ENCODE results near the gene CLEC16A.
A peak's percentile ranks its signal among the peaks of the same experiment; 100 is the strongest.
"Not testable (repeated sequence)": the region's sequence is repeated elsewhere in the genome, so short reads cannot be mapped to it uniquely, and the experiment has no call there.

Gene CLEC16A

GRCh38 chr16:10940501-10941079 lies 3.8 kb upstream of the CLEC16A start:
- no peak for DNase-seq

GRCh38 chr16:10941127-10941933 lies 3.0 kb upstream of the CLEC16A start:
- DNase-seq: no peak

DNA sequence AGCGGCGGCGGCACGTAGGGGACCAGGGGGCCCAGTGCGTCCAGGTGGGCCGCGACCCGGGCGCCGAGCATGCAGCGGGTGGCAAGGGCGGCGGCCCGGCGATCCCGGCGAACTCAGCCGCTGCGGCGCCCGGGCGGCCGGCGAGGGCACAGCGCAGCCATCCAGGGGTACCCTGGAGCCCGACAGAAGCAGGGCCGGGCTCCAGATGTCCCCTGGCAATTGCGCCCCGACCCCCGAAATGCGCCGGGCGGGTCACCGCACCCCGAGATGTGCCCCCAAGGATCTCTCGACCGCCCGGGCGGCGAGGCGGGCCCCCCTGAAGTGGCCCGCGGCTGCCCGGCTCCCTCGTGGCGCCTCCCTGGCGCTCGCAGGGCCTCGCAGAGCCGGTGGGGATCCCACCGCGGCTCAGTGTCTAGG lies 2.4 kb upstream of the CLEC16A start:
- DNase-seq: not testable (repeated sequence)

GRCh38 chr16:10942352-10943063 lies 1.9 kb upstream of the CLEC16A start, which contains the start of gene DEXI:
DEXI (minus strand) TSS chr16:10942468; CDS start chr16:10942005, 463 bp downstream.
- DNase-seq: peak; percentile 95

DNA sequence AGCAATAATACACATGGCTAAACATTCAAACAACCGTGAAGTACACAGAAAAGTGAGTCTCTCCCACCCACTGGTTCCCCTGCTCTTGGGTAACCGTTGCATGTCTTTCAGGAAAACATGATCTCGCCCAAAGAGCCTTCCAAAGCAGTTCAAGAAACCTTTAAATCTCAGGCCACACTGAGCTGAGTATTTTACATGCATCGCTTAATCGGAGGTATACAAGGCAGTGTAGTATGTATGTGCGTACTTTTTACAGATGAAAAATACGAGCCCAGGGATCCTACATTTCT lies 1.4 kb upstream of the CLEC16A start:
- no peak for DNase-seq

DNA sequence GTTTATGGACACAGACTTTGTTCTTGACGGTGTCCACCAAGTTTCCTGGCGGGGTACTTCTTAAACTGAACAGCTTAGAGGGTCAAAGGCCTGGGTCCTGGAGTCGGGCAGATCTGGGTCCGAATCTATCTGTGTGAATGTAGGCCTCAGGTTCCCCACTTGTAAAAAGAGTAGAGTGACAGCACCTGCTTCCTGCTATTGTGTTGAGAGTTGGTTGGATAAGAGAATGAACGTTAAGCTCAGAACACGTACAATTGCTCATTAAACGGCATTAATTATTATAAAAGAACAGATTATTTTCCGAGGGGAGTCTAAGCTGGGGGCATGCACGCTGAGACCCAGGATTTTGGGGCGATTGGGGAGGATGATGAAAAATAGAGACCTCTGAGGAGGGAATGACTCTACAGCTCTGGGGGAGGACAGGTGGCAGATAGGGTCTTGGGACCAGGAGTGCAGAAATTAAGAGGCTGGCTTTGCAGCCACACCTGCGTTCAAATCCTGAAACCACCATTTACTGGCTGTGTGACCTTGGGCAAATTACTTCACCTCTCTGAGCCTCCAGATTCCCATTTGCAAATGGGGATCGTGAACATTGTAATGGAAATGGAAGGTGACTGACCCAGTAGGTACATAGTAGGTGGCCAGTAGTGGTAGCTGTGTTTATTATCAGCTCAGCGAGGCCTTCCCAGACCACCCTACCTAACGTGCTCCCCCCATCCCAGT lies 862 bp downstream of the CLEC16A start:
- DNase-seq: no peak

GRCh38 chr16:10946308-10946707 lies 1.9 kb downstream of the CLEC16A start:
- DNase-seq: no peak

DNA sequence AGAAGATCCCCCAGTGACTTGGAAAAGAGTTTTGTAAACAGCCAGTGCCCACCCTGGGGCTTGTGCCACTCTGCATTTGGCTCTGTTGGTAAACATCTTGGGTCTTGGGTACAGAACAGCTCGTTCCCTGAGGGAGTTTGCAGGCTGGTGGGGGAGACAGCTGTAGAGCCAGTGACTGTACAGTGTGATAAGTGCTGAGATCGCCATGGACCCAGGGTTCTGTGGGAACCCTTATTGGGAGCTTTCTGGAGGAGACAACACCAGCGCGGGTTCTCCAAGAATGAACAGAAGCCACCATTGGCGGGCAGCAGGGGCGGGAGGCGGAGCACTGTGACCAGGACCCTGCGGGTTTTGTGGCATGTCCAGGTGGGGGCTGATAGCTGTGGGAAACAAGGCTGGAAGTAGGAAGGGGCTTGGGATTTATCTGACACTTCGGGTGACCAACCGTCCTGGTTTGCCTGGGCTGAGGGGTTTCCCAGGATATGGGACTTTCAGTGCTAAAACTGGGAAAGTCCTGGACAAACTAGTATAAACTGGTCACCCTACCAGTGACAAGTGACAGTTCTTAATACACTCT lies 2.9 kb downstream of the CLEC16A start:
- DNase-seq: no peak

- no peak for DNase-seq
Measured at GRCh38 chr16:10949424-10949970, 5.1 kb downstream of the CLEC16A start.

- no peak for DNase-seq
Measured at GRCh38 chr16:10950393-10950792, 6.0 kb downstream of the CLEC16A start.

DNA sequence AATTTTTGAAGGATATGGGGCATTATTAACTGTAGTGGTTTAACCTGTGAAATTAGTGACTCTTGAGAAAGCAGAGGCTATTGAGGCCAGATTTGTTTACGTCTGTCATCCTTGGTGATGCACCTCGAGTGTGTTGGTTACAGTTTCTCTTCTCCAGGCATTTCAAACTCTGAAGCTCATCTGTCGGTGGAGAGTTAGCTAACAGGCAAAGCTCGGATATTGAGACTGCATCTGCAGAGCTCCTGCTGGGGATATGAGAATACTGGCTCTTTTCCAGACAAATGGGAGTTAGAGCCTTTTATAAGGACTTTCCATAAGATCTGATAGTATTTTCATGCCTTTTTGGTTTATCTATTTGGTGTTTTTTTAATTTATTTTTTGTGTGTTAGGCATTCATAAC lies 6.7 kb downstream of the CLEC16A start:
- no peak for DNase-seq

GRCh38 chr16:10954903-10955302 lies 10.5 kb downstream of the CLEC16A start:
- no peak for DNase-seq

DNA sequence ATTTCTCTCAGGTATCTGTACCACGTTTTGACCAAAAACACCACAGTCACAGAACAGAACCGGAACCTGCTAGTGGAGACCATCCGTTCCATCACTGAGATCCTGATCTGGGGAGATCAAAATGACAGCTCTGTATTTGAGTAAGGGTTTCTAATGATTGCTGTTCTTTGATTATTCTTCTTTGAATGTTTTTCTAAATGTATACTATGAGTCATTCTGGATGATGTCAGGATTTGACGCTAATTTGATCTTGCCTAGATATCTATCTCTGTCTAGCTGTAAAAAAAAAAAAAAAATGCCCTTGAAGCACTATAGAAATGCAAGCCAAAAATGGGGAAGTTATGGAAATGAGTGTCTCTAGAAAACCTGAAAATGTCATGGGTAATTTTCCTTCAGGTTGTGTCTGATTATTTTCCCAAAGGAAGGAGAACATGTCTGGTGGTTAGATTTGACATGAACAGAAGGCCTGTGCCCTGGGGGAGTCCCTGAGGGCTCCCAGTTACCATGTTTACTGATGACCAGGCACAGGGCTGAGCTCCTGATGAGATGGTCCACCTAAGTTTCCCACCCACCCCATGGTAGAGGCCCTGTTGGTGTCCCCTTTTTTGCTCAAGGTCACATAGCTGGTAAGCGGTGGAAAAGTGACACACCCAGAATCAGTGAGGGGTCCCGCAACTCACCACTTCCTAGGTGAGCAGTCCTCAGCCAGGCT lies 13.6 kb downstream of the CLEC16A start:
- DNase-seq: no peak

- no peak for DNase-seq
Measured at GRCh38 chr16:10959161-10959560, 14.8 kb downstream of the CLEC16A start.

- DNase-seq: no peak
Measured at GRCh38 chr16:10961231-10961630, 16.9 kb downstream of the CLEC16A start.

DNA sequence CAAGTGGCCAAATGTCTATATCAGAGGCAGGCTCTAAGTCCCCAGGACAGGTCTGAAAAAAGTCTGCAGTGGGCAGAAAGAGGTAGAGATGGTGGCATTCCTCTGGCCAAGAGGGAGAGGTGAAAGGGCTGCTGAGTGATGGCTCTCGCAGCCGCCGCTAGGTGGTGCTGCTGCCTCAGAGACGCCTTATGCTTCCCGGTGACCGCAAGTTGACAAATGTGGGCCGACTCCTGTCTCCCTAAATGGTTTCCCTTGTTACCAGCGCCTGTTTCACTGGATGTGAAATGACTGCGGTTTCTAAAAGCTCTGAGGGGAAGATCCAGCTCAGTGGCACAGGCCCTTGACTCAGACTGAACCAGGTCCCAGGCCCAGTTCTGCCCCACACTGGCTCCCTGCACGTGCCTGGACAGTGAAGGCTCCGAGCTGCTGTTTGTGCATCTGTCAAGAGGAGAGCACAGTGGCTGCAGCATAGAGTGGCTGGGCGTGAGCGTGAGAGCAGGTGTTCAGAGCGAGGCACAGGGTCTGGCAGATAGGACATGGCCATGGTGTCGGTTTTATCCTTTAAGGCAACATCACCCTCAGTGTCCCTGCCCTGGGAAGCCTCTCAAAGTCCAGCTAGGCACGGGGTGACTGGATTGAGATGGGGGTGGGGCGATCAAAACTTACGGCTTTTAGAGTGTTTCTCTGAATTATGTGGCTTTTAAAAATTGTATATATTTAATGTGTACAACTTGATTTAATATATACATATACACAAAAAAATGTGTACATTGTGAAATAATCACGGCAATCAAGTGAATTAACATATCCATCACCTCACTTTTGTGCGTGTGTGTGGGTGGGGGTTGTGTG lies 19.9 kb downstream of the CLEC16A start:
- peak; percentile 53 for DNase-seq

DNA sequence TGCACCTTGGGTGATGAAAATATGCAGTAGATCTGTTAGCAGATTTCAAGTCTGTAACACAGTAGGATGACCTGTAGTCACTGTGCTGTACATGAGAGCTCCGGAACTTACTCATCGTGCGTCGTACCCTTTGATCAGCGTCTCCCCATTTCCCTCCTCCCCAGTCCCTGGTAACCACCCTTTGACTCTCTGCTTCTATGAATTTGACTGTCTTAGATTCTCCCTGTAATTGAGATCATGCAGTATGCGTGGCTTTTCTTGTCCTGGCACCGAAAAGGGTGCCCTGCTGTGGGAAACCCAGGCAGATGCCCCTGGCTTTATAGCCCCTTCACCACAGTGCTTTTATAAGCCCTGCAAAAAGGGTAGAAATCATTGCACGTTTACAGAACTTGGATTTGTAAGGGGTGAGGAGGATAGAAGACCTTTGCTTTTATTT lies 20.5 kb downstream of the CLEC16A start:
- DNase-seq: no peak

GRCh38 chr16:10965440-10966061 lies 21.2 kb downstream of the CLEC16A start:
- DNase-seq: no peak

DNA sequence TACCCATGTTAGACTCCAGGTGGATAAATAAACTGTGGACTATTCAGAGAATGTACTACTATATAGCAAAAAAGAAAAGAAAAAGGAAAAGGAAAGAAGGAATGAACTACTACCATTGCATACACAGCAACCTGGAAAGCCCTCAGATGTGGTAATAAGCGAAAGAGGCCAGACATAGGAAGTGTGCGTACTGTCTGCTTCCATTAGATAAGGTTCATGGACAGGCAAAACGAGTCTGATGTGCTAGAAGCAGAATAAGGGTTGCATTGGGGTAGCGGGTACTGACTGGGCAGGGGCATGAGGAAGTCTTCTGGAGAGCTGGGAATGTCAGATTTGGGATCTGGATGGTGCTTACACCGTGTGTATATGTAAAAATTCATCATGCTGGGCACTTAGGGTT lies 21.8 kb downstream of the CLEC16A start:
- no peak for DNase-seq

DNA sequence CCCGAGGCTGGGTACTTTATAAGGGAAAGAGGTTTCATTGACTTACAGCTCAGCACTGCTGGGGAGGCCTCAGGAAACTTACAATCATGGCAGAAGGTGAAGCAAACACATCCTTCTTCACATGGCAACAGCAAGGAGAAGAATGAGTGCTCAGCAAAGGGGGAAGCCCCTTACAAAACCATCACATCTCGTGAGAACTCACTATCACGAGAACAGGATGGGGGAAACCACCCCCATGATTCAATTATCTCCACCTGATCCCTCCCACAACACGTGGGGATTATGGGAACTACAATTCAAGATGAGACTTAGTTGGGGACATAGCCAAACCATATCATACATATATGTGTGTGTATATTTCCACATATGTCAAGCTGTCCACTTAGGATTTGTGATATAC lies 22.2 kb downstream of the CLEC16A start:
- not testable (repeated sequence) for DNase-seq

DNA sequence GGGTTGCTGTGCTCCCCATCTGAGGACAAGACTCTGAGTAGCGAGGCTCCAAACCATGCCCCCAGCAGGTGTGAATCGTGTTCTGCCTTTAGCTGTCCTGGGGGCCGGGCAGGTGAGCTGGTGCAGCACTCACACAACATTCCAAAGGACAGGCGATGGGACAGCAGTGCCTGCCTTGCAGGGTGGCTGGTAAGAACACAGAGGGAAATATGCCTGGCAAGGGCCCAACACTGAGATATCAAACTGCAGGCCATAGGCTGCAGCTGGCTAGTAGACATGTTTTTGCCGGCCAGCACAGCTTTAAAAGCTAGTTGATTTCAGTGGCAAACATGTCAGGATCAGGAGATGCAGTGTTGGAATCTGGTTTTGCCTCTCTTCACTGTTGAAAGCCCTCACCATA lies 23.6 kb downstream of the CLEC16A start:
- DNase-seq: no peak
